ENCODE data around the gene TUBB4B. TPM values are rescaled to one million over a fixed set of nuclear protein-coding genes. Genes with fewer than 3 reads are reported as not detected.
A peak's percentile ranks its signal among the peaks of the same experiment; 100 is the strongest.

TUBB4B gene
- total RNA-seq, 1 experiment from 2014 or later, result 180 TPM

DNA sequence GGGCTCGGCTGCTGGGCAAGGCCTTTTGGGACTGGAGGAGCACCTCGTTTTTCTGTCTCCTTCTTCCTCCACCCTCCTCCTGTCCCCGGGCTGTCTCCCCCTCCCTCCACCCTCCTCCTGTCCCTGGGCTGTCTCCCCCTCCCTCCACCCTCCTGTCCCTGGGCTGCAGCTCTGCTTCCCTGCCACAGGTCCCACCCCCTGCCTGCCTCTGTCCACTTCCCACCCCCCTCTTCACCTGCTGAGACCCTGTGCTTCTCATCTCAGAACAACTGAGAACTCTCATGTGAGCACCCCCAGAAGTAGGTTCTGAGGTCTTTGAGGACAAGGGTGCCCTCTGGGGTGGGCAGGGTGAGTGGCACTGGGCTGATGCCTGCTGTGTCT is 30.6 kb downstream of the TUBB4B start:
- H3K9me3 Mint-ChIP-seq (ENCODE audit: unreplicated experiment), result no peaks in the 10 kb centered on the region
- intact Hi-C loops (cut with micrococcal nuclease), result no loop called here
- peaks cover 29% of the 10 kb centered on the region for H3K36me3 Mint-ChIP-seq (ENCODE audit: insufficient read depth, unreplicated experiment)
- no peak for DNase-seq (ENCODE audit: unreplicated experiment)
- H3K4me1 Mint-ChIP-seq (ENCODE audit: insufficient read depth, unreplicated experiment), result peaks cover 21% of the 10 kb centered on the region
- ChIA-PET CTCF (no interaction called here), POLR2A (interaction anchor here (0.6 kb wide), 2 partner anchors 9 to 813 kb away, joined by 3 read pairs; no protein-coding TSS in a partner anchor)
- no peaks in the 10 kb centered on the region for H3K27me3 Mint-ChIP-seq (ENCODE audit: insufficient read depth, unreplicated experiment)
- TF ChIP-seq, protein P1, sequence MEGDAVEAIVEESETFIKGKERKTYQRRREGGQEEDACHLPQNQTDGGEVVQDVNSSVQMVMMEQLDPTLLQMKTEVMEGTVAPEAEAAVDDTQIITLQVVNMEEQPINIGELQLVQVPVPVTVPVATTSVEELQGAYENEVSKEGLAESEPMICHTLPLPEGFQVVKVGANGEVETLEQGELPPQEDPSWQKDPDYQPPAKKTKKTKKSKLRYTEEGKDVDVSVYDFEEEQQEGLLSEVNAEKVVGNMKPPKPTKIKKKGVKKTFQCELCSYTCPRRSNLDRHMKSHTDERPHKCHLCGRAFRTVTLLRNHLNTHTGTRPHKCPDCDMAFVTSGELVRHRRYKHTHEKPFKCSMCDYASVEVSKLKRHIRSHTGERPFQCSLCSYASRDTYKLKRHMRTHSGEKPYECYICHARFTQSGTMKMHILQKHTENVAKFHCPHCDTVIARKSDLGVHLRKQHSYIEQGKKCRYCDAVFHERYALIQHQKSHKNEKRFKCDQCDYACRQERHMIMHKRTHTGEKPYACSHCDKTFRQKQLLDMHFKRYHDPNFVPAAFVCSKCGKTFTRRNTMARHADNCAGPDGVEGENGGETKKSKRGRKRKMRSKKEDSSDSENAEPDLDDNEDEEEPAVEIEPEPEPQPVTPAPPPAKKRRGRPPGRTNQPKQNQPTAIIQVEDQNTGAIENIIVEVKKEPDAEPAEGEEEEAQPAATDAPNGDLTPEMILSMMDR (IDR thresholded peaks at IDR 0.05; ENCODE audit: unreplicated experiment), result no peak
- BruUV-seq (replicated peaks), result no TSS peak
- no peak overlapping the region for H3K4me3 Mint-ChIP-seq (ENCODE audit: unreplicated experiment)
- no peak overlapping the region for H3K27ac Mint-ChIP-seq (ENCODE audit: low read depth, unreplicated experiment)

DNA sequence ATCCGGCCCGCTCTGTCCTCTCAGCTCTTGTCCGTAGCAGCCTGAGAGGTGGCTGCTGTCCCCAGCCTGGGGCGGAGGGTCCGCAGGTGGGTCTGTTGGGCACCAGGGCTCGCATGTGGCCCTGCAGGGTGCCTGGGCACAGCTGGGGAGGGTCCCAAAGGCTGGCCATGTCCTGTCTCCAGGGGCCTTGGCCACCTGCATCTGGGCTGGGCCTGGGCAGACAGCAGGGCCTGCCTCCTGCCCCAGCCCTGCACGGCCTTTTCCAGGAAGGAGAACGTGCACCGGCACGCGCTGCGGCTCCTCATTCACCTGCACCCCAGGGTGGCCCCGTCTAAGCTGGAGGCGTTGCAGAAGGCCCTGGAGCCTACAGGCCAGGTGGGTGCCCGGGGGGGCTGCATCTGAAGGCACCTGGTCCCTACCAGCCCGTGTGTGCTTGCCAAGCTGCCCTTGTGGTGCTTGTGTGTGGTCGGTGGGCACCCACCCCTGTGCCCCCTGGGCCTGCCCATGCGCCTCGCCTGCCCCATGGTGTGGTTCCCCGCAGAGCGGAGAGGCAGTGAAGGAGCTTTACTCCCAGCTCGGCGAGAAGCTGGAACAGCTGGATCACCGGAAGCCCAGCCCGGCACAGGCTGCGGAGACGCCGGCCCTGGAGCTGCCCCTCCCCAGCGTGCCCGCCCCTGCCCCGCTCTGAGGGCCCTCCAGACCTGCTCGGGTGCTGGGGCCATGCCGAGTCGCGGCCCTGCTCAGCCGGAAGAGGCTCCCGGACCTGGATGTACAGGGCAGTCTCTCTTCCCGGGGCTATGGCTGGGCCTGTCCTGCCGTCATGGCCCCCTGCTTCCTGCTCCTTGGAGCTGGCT is 31.4 kb downstream of the TUBB4B start:
- H3K4me3 Mint-ChIP-seq (ENCODE audit: unreplicated experiment), result no peak overlapping the region
- H3K36me3 Mint-ChIP-seq (ENCODE audit: insufficient read depth, unreplicated experiment), result peaks cover 29% of the 10 kb centered on the region
- no peak for DNase-seq (ENCODE audit: unreplicated experiment)
- peaks cover 29% of the 10 kb centered on the region for H3K4me1 Mint-ChIP-seq (ENCODE audit: insufficient read depth, unreplicated experiment)
- ChIA-PET CTCF (interaction anchor here (0.8 kb wide), 1 partner anchor 11 kb away, joined by 3 read pairs; no protein-coding TSS in a partner anchor), POLR2A (interaction anchor here (0.6 to 1.3 kb wide), 3 partner anchors 9 to 32 kb away, joined by 3 to 6 read pairs (median 3); partner anchors contain the start of genes NELFB and TUBB4B)
- no peaks in the 10 kb centered on the region for H3K9me3 Mint-ChIP-seq (ENCODE audit: unreplicated experiment)
- BruUV-seq (replicated peaks), result no TSS peak
- TF ChIP-seq, protein P1 (IDR thresholded peaks at IDR 0.05; ENCODE audit: unreplicated experiment), result no peak
- intact Hi-C loops (cut with micrococcal nuclease), result no loop called here
- no peak overlapping the region for H3K27ac Mint-ChIP-seq (ENCODE audit: low read depth, unreplicated experiment)
- H3K27me3 Mint-ChIP-seq (ENCODE audit: insufficient read depth, unreplicated experiment), result no peaks in the 10 kb centered on the region

DNA sequence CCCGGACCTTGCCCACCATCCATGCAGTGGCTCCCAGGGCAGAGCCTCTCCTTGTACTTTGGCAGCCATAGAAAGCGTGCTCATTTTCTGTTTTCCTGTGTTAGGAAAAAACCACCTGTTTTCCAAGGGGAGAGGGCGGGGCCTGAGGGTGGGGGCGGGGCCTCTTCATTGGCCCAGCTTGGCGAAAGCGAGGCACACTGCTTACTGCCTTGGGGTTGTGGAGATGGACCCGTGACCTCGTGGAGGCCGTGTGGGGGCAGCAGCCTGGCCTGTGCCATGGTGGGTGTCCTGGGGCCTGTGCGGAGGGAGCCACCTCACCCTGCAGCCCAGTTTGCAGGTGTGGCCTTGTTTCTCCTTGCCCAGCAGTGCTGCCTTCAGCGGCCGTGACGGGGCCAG is 32.0 kb downstream of the TUBB4B start:
- DNase-seq (ENCODE audit: unreplicated experiment), result no peak
- intact Hi-C loops (cut with micrococcal nuclease), result no loop called here
- ChIA-PET CTCF (interaction anchor here (0.8 kb wide), 1 partner anchor 12 kb away, joined by 3 read pairs; no protein-coding TSS in a partner anchor), POLR2A (interaction anchor here (0.8 to 1.4 kb wide), 3 partner anchors 14 to 32 kb away, joined by 3 to 6 read pairs (median 5); partner anchors contain the start of genes NELFB and TUBB4B)
- TF ChIP-seq, protein P1 (IDR thresholded peaks at IDR 0.05; ENCODE audit: unreplicated experiment), result no peak
- H3K9me3 Mint-ChIP-seq (ENCODE audit: unreplicated experiment), result no peaks in the 10 kb centered on the region
- no peak overlapping the region for H3K27ac Mint-ChIP-seq (ENCODE audit: low read depth, unreplicated experiment)
- BruUV-seq (replicated peaks), result no TSS peak
- peaks cover 29% of the 10 kb centered on the region for H3K36me3 Mint-ChIP-seq (ENCODE audit: insufficient read depth, unreplicated experiment)
- peaks cover 32% of the 10 kb centered on the region for H3K4me1 Mint-ChIP-seq (ENCODE audit: insufficient read depth, unreplicated experiment)
- no peak overlapping the region for H3K4me3 Mint-ChIP-seq (ENCODE audit: unreplicated experiment)
- H3K27me3 Mint-ChIP-seq (ENCODE audit: insufficient read depth, unreplicated experiment), result no peaks in the 10 kb centered on the region

DNA sequence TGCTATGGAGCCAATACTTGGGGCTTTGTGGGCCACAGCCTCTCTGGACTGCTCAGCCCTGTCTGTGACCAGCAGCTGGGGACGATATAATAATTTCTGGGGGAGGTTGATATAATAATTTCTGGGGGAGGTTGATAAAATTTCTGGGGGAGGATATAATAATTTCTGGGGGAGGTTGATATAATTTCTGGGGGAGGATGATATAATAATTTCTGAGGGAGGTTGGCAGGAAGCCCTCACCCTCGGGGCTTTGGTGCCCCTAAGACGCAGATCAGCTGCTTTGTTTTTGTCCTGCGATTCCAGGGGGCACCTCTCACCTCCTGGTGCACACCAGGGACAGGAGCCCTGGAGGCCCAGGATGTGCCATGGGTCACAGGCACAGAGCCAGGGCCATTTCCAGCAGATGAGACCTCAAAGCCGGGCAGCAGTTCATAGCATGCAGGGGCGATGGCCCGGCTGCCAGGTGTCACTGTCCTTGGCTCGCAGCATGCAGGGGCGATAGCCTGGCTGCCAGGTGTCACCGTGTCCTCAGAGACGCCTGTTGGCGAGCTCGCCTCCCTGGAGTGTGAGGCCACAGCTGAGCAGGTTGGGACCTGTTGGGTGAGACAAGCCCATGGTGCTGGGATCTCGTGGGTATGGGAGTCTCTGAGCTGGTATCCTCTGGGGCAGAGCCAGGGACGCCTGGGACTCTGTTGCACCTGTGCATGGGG is 32.7 kb downstream of the TUBB4B start:
- BruUV-seq (replicated peaks), result no TSS peak
- ChIA-PET POLR2A (interaction anchor here (0.9 to 1.7 kb wide), 6 partner anchors 9 to 33 kb away, joined by 3 to 6 read pairs (median 4); partner anchors contain the start of genes NELFB and TUBB4B), CTCF (interaction anchor here (0.8 to 0.9 kb wide), 3 partner anchors 11 to 261 kb away, joined by 3 read pairs; no protein-coding TSS in a partner anchor)
- Mint-ChIP-seq H3K4me3 (ENCODE audit: unreplicated experiment) (no peak overlapping the region), H3K4me1 (ENCODE audit: insufficient read depth, unreplicated experiment) (peaks cover 27% of the 10 kb centered on the region), H3K36me3 (ENCODE audit: insufficient read depth, unreplicated experiment) (peaks cover 29% of the 10 kb centered on the region), H3K27ac (ENCODE audit: low read depth, unreplicated experiment) (peak overlapping the region; percentile 49), H3K27me3 (ENCODE audit: insufficient read depth, unreplicated experiment) (no peaks in the 10 kb centered on the region), H3K9me3 (ENCODE audit: unreplicated experiment) (no peaks in the 10 kb centered on the region)
- DNase-seq (ENCODE audit: unreplicated experiment), result peak; percentile 65
- intact Hi-C loops (cut with micrococcal nuclease), result no loop called here
- TF ChIP-seq, protein P1 (IDR thresholded peaks at IDR 0.05; ENCODE audit: unreplicated experiment), result no peak

Data from MCF 10A (cell line).